Endometrial microvascular endothelial cells (primary cell): ENCODE results near the gene TPST1. TPM values are rescaled to one million over a fixed set of nuclear protein-coding genes. Genes with fewer than 3 reads are reported as not detected.
"Not testable (repeated sequence)": the region's sequence is repeated elsewhere in the genome, so short reads cannot be mapped to it uniquely, and the experiment has no call there.

Experiments used
- in situ Hi-C: cut with HindIII; loops from 2 replicates; pipeline ENCODE4 v1.10.0; 2017; ENCODE audit warnings: low sequenced_read_pairs, low pct_unique_long_range_greater_than_20kb; ENCODE audit errors: inconsistent ontology term
- total RNA-seq: library from RNA; depleted of rRNA; stranded (reverse); fragments of >200 nt; gene quantifications from one replicate; pipeline ENCODE4 v1.2.3, GENCODE V29; 2015; ENCODE audit errors: inconsistent ontology term

The TPST1 gene
- total RNA-seq, 1 donor from 2014 or later: 32.1 TPM

GRCh38 chr7:66231326-66232216, 26.4 kb downstream of the TPST1 start:
- in situ Hi-C loops: not testable (repeated sequence)

DNA sequence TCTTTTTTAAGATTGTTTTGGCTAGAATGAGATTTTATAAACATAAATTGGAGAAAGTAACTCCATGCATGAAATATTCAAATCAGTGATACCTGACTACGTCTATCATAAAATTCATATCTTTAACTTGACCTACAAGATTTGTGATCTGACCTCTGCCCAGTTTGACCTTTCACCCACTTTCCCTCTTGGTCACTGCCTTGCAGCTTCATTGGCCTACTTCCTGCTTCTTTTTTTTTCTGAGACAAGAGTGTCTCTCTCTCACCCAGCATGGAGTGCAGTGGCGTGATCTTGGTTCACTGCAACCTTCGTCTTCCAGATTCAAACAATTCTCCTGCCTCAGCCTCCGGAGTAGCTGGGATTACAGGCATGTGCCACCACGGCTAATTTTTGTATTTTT, 28.5 kb downstream of the TPST1 start:
- in situ Hi-C loops: no loop called here

DNA sequence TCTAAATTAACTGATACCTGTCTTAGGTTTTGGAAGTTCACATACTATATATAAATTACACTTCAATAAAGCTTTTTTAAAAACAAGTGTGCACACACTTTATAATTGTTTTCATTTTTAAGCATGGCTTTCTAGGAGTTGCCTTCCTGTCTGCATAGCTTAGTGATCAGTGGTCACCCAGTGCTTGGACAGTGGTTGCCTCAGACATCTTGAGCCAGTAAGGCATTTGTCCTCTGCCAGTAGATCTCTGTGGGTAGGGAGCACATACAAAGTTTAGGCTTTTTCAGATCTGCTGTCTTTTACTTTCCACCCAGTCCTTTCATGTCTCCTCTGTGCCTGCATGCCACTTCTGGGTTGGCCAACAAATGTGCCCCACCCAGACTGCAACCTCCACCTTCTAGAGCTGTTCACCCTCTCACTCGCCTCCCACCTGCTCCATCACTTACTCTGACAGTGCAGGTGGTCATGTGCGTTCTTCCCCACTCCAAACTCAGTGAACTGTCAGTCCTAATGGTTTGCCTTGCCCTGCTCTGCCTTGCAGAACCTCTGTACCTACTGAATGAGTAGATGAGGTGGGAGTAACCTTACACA, 31.7 kb downstream of the TPST1 start:
- in situ Hi-C loops: no loop called here

GRCh38 chr7:66237906-66238772, 33.0 kb downstream of the TPST1 start:
- in situ Hi-C loops: no loop called here

DNA sequence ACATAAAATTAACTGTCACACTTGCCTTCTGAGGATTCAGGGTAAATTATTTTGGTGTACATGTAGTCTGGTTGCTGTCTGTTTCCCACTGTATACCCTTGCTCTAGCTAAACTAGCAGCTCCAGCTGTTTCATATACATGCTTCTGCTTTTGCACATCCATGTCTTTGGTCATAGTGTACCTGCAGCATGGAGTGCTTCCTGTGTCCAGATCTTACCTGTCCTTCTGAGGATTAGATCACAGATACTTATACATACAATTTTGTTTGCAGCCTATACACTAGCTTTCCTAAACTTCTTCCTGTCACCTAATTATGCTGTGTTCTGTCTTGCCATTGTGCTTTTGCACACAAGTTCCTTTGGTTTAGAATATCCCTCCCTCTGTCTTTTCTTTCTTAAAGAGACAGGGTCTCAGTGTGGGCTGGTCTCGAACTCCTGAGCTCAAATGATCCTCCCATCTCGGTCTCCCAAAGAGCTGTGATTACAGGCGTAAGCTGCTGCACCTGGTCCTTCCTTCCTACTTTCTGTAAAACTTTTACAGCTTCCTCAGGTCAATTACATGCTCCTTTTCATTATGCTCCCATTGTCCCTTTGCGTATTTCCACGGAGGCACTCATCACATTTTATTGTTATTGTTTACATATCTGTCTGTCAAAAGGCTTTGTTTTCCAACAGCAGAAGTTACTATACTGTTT, 33.8 kb downstream of the TPST1 start:
- in situ Hi-C loops: no loop called here

DNA sequence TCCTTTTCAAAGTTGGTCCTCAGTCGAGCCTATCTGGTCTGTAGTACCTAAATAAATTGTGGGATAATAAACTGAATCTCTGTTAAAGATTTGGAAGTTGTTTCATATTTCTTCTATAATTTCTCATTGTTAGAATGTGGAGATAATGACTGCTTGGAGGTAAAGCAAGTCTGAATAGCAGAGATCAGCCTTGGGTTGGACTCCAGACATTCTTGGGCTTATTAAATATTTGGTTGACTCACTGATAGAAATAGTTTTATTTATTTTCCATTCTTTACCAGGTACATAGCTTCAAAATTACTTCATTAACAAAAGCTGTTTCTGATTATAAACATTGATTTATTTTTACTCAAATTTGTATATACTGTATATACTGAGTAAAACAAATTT, 34.3 kb downstream of the TPST1 start:
- in situ Hi-C loops: no loop called here

GRCh38 chr7:66245008-66245407, 39.9 kb downstream of the TPST1 start:
- in situ Hi-C loops: no loop called here

DNA sequence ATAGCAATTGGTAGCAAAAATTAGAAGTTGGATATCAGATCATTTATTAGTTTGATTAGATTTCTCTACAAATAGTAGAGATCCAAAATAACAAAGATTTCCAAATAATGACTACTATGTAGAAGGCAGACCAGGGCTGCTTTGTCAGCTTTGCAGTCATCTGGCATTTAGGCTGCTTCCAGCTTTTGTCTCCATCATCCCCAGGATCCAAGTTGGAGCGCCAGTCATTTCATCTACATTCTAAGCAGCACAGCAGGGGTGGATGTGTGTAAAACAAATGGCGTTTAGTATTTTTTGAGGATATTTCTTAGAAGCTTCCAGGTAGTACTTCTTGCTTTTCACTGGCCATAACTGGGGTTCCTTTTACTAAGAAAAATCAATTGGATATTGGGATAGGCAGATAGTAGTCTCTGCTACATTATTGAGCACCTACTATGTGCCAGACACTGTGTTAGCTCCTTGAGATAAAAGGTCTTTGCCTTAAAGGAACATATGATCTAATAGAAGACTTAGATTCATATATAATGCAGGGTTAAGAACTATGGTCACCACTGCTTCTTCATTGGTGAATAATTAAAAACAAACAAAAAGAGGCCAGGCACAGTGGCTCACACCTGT, 41.5 kb downstream of the TPST1 start:
- in situ Hi-C loops: no loop called here

- in situ Hi-C loops: no loop called here
These were observed 42.4 kb downstream of the TPST1 start for GRCh38 chr7:66247380-66248078.

GRCh38 chr7:66250711-66251110, 45.6 kb downstream of the TPST1 start:
- in situ Hi-C loops: no loop called here

DNA sequence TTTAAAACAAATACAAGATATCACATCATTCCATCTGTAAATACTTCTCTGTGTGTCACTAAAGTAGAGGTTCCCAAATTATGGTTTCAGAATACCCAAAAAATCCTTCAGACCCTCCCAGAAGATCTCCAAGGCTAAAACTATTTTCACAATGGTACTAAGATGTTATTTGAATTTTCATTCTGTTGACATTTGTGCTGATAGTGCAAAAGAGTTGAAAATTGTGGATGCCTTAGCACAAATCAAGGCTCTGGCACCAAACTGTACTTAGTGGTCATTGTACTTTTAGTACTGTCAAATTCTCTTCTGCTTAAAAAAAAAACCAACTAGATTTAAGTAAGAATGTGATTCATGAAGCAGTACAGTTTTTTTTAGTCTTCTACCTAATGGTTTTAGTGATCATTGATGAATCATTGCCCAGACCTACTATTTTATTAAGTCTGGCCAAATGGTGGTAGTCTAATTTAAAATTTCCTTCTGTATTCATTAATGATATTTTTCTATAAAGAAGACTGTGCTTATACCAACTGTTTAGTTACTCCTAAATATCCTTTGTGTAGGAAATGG, 50.5 kb downstream of the TPST1 start:
- in situ Hi-C loops: no loop called here

DNA sequence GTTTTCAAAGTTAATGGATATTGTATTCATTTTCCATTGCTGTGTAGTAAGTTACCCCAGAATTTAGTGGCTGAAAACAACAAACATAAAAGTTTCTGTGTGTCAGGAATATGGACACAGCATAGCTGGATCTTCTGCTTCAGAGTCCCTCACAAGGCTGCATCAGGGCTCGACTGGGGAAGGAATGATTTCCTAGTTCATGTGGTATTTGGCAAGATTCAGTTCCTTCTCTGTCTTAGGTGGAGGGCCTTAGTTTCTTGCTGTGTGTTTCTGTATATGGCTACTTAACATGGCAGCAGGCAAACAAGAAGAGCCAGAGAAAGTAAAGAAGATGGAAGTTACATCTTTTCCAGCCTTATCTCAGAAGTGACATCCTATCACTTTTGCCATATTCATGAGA, 51.1 kb downstream of the TPST1 start:
- in situ Hi-C loops: no loop called here

DNA sequence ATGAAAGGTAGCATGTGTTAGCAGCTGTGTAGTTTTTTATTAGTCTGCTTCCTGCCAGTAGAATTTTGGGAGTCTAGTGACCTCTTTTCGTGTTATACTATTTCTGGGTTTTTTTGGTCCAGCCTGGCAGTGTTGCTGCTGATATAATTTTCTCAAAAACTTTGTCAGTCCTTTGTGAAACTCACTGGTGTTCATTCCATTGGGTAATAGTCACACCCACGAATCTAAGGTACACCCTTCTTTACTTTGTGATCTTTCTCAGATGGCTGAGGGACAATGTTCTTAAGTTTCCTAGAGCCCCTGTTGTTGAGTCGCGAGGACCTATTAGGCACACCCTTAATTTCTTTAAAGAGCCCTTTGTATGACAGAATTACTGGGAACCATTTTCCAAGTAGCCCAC, 52.3 kb downstream of the TPST1 start:
- in situ Hi-C loops: no loop called here

DNA sequence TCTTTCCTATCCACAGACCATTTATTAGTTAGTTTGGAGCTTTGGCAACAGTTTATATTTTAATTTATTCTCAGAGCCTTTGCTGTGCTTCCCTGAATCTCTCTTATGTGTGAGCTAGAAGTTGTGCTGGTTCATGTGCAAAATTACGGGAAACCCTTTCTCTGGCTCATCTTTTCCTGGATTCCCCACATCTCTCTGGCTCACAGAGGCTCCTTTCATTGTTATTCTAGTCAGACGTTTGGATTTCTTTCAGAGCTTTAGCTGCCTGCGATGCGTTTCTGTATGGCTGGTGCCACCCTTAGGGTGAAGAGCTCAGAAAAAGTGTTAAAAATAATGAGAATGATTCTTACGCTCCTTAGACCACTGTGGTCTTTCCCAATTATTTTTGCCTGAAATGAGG, 53.3 kb downstream of the TPST1 start:
- in situ Hi-C loops: no loop called here

GRCh38 chr7:66261941-66262340, 56.8 kb downstream of the TPST1 start:
- in situ Hi-C loops: no loop called here

- in situ Hi-C loops: no loop called here
These were observed 58.8 kb downstream of the TPST1 start for GRCh38 chr7:66263936-66264335.

GRCh38 chr7:66265566-66265965, 60.4 kb downstream of the TPST1 start:
- in situ Hi-C loops: no loop called here

DNA sequence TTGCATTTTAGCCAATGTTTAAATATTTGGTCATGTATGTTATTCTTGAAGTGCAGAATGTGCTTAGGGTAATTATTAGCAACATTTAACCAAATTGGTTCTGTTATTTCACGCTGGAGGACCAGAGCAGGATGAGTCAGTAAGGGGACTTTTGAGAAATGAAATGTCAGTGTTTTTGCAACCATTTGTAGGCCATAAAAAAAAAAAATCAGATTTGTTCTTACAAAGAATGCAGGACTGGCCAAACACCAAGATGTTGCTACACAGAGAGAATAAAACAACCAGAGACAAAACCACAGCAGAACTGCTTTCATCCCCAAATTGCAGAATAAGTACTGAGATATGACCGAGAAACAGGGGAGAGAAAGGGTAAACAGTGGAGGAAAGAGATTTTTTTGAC, 62.1 kb downstream of the TPST1 start:
- in situ Hi-C loops: no loop called here
